HG03565 (cell line): ENCODE results near the gene WDR20.

Experiments used
- ATAC-seq: cut with Tn5 transposase; IDR thresholded peaks from one replicate; pipeline ENCODE4 v1.9.1; 2021; ENCODE audit warnings: mild to moderate bottlenecking, moderate library complexity; ENCODE audit not compliant: unreplicated experiment

The WDR20 gene

DNA sequence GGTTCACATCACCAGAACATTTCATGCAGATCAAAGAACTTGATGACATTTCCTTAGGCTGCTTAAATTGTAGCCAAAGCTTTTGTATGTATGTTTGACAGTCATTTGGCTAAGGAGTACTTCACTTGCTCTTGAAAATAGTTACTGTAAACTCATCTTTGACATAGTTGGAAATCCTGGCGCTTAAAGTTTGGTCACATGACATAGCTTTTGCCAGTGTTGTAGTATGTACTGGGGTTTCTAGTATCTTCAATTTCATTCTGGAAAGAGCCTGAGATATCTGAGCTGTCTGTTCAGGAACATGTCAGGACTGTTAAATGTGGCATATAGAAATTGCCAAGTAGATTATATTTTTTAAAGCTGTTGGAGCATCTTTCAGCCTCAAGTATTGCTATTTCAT, 55.7 kb downstream of the WDR20 start:
- no peak for ATAC-seq

DNA sequence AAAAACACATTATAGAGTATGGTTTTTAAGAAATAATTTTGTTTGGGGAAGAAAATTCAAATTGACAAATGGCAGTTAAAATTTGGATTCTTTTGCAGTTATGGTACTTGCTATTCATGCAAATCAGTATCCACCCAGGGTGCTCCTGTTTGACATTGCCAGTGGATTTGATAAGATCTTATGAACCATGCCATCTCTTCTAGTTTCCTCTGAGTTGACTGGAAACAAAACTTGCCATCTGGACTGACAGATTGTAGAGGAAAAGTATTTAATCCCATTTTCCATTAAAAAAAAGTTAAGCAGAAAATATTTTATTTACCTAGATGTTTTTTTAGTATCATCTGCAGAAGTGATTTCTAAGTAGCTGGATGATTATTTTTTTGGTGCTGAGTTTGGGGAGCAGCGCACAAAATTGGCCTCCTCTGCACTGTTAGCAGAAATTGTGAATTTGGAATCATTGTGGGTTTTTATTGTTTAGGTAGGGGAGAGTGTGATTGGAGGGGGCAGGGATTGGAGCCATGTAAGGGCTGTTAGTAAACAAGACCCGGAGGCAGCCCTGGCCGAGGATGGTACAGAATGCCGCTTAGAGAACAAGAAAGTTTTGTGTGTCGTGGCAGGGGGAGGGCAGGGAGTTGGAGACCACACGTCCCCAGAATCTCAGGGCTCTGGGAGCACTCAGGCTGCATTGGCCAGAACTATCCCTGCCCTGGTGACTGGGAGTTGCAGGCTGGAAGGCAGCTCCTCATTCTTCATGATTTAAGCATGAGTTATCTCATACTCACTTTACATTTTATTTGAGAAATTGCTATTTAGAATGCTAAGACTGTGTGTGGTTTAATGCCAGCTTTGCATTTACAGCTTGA, 56.6 kb downstream of the WDR20 start:
- ATAC-seq, result no peak

DNA sequence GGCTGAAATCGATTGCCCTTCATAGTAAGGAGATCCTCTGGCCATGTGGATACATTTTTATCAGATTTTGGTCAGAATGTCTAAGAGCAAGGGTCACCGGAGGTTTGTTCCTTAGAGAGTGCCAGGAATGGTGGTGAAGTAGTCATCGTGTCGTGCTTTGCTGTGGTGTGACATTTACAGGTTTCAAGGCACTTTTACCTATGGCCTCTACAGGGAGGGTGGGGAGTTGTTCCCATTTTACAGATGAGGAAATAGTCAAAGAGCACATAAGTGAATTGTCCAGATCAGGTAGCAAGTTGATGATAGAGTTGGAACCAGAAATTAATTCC, 57.2 kb downstream of the WDR20 start:
- no peak for ATAC-seq

DNA sequence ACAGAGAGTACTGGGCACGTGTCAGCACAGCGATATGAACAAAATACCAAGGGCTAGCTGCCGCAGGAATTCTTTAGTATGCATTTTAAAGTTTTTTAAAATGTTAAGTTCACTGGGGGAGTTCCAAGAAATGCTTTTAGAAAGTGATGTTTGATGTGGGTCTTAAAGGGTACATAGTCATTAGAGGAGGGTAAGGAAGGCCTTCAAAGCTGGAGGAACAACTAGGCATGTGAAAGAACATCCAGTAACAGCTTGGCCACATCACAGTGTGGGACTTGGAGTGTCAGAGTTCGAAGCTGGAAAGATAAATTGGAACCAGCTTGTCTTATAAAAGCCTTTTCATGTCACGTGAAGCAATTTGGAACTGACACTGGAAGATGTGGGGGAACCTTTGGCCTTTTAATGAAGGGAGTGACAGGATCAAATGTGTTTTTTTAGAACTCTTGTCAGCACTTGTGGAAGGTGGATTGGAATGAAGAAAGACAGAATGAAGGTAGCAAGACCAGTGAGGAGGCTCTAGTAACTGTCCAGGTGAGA, 57.7 kb downstream of the WDR20 start:
- no peak for ATAC-seq

GRCh38 chr14:102200690-102201352, 61.1 kb downstream of the WDR20 start:
- no peak for ATAC-seq

DNA sequence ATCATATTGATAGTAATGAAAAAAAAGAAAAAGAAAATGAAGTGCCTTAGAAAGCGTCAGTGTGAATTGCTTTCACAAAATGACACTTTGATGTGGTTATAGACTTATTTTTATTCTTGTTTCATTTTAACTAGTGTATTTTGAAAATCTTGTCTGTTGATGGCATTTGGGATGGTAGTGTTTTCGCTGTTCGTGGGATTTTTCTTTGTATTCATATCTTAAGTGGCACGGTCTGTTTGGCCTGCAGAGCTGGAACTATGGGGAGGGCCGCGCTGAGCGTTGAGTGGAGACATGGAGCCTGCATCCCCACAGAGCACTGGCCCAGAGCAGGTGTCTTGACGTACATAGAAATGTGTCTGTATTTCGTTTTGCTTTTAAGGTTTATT, 61.6 kb downstream of the WDR20 start:
- ATAC-seq, result no peak

GRCh38 chr14:102201776-102202175, 62.1 kb downstream of the WDR20 start:
- no peak for ATAC-seq

DNA sequence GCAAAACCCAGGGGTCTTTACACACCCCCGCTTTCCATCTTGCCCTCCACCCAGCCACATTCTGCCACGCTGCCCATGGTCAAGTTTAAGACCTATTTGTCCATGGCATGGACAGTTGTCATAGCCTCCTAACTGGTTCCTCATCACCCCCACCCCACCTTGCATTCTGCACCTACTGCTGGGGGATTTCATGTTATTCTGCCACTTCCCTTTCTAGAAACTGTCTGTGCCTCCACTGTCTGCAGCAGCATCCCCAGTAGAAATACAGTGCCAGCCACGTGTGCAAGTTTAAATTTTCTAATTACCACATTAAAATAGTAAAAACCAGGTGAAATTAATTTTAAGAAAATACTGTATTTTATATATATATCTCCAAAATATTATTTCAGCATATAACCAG, 63.2 kb downstream of the WDR20 start:
- no peak for ATAC-seq

GRCh38 chr14:102203382-102203781, 63.7 kb downstream of the WDR20 start:
- no peak for ATAC-seq

GRCh38 chr14:102205560-102205959, 65.9 kb downstream of the WDR20 start:
- ATAC-seq, result no peak

- ATAC-seq, result no peak
Observed at GRCh38 chr14:102206918-102207317, 67.2 kb downstream of the WDR20 start.

- ATAC-seq, result no peak
Observed at GRCh38 chr14:102207831-102208365, 68.2 kb downstream of the WDR20 start.

GRCh38 chr14:102208741-102209140, 69.0 kb downstream of the WDR20 start:
- no peak for ATAC-seq

DNA sequence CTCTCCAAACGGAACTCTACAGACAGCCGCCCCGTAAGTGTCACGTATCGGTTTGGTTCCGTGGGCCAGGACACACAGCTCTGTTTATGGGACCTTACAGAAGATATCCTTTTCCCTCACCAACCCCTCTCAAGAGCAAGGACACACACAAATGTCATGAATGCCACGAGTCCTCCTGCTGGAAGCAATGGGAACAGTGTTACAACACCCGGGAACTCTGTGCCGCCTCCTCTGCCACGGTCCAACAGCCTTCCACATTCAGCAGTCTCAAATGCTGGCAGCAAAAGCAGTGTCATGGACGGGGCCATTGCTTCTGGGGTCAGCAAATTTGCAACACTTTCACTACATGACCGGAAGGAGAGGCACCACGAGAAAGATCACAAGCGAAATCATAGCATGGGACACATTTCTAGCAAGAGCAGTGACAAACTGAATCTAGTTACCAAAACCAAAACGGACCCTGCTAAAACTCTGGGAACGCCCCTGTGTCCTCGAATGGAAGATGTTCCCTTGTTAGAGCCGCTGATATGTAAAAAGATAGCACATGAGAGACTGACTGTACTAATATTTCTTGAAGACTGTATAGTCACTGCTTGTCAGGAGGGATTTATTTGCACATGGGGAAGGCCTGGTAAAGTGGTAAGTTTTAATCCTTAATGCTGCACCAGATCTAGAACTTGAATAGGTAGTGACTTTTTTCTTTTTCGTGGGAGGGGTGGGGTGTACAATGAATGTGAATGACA, 69.7 kb downstream of the WDR20 start:
- ATAC-seq, result no peak

DNA sequence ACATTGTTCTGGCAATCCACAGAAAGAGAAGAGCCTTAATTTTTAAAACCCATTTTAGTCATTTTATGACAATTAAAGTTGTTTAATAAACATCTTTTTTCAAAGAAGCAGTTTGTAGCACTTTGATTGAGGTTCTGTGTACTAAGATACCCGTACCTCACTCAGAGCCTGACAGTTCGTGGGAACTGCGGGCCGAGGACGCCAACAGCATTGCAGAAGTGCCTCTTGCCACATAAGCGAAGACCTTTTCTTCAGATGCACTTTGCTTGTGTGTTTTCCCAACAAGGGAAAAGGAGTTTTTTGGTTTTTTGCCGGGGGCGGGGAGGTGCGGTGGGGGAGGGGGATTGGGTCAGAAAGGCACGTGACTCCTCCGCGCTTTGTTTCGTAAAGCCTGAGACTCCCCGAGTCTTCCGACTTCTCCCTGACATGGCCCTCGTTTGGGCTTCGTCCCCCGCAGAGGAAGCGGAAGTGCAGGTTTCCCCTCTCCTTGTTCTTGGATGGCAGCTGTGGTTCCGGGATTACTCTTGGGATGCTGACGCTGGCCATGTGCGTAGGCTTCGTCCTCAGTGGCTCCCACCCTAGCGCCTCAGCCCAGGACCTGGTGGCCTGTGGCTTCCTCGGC, 70.8 kb downstream of the WDR20 start:
- ATAC-seq, result no peak

- no peak for ATAC-seq
Observed at GRCh38 chr14:102211240-102211639, 71.5 kb downstream of the WDR20 start.

DNA sequence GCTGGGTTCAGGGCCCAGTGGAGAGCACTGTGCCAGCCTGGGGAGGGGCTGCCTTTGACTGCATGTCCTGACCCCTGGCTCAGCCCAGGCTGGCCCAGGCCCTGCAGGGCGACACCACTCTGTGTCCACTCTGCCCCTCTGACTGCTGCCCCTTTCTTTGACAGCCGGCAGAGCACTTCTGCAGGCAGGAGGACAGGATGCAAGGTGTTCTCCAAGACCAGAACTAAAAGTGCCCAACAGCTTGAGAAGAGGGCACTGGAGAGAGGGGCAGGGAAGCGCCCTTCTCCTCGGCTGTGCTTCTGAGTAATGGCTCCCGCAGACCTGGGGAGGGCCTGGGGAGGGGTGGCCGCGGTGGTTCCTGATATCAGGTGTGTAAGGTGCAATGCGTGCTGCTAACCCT, 72.7 kb downstream of the WDR20 start:
- ATAC-seq, result no peak

GRCh38 chr14:102212845-102213244, 73.1 kb downstream of the WDR20 start:
- no peak for ATAC-seq

- no peak for ATAC-seq
Observed at GRCh38 chr14:102213470-102213869, 73.8 kb downstream of the WDR20 start.

- no peak for ATAC-seq
Observed at GRCh38 chr14:102213984-102214658, 74.4 kb downstream of the WDR20 start.
